ENCODE results near the gene IL27RA. TPM values are rescaled to one million over a fixed set of nuclear protein-coding genes. Genes with fewer than 3 reads are reported as not detected.

IL27RA gene
- total and polyA plus RNA-seq, 8 donors = 0.88 to 8.2 (median 1.9) TPM

DNA sequence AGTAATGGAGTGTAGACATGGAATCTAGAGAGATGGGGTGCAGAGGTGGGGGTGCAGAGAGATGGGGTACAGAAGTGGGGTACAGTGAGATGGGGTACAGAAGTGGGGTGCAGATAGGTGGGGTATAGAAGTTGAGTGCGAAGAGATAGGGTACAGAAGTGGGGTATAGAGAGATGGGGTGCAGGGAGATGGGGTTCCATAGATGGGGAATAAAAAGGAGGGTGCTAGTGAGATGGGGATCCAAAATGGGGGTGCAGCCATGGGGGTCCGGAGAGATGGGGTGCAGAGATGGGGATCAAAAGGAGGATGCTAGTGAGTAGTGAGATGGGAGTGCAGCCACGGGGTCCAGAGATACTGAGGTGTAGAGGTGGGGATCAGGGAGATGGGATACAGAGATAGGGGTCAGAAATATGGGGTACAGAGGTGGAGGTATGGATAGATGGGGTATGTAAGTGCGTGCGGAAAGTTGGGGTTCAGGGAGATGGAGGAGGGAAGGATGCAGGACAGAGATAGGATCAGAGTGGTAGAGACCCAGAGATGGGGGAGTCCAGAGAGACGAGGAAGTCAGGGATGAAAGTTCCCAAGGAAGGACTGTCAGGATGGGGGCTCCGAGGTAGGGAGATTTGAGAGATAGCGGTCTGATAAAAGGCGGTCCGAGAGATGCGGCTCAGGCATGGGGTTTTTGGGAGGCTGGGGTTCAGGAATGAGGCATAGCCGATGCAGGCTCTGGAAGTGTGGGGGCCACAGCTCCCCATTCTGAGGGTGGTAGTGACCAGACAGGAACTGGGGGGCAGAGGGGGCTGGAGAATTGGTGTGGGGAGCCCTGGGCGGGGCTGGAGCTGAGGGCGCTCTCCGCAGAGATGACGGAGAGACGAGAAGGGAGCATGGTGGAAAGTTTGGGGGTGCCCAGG lies 26.9 kb downstream of the IL27RA start:
- ATAC-seq (no peak), DNase-seq (no peak), FAIRE-seq (no peak)
- H3K27ac ChIP-seq = no peak overlapping the region
- WGBS, 2 donors = 53 to 66% methylated on average over 17 of the region's 17 CpGs
- H3K36me3 ChIP-seq = peaks cover 0 to 6% (median 0%) of the 10 kb centered on the region in 3 donors
- no peaks in the 10 kb centered on the region for H3K27me3 ChIP-seq
- TF ChIP-seq CTCF (IDR thresholded peaks at IDR 0.05) = no peak
- intact Hi-C loops (cut with DNase I) = no loop called here
- peaks cover 0 to 22% (median 15%) of the 10 kb centered on the region in 3 donors for H3K4me1 ChIP-seq
- H3K4me3 ChIP-seq = no peak overlapping the region
- H3K9me3 ChIP-seq = no peaks in the 10 kb centered on the region

DNA sequence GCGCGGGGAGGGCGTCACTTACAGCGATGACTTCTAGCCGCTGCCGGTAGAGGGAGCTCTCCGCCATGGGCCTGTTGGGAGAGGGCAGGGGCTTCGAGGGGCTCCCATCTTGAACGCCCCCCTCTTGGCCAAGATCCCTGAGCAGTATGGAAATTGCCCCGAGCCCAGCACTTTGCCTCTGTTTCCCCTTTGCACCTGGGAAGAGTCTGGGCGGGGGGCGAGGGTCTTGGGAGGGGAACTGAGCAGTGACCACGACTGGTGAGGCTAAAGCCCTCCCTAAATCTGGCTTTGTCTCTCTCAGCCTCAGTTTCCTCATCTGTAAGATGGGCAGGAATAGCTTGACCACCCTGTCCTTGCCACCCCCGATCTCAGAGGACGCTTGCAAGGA lies 27.5 kb downstream of the IL27RA start:
- H3K9me3 ChIP-seq = no peaks in the 10 kb centered on the region
- peaks cover 0 to 6% (median 0%) of the 10 kb centered on the region in 3 donors for H3K36me3 ChIP-seq
- DNase-seq (no peak), FAIRE-seq (no peak), ATAC-seq (no peak)
- no peak overlapping the region for H3K27ac ChIP-seq
- peak; percentile 8 to 24 (median 18) for TF ChIP-seq CTCF (IDR thresholded peaks at IDR 0.05)
- peaks cover 0 to 22% (median 15%) of the 10 kb centered on the region in 3 donors for H3K4me1 ChIP-seq
- WGBS, 2 donors = 53 to 62% methylated on average over 15 of the region's 15 CpGs
- intact Hi-C loops (cut with DNase I) = no loop called here
- H3K27me3 ChIP-seq = no peaks in the 10 kb centered on the region
- H3K4me3 ChIP-seq = no peak overlapping the region

- FAIRE-seq (no peak), DNase-seq (no peak), ATAC-seq (no peak)
- Histone ChIP-seq H3K4me1 (peaks cover 0 to 22% (median 15%) of the 10 kb centered on the region in 3 donors), H3K4me3 (peak overlapping the region in 1 of 4 donors; percentile 51), H3K27ac (no peak overlapping the region), H3K27me3 (no peaks in the 10 kb centered on the region), H3K36me3 (peaks cover 0 to 6% (median 0%) of the 10 kb centered on the region in 3 donors), H3K9me3 (no peaks in the 10 kb centered on the region)
- intact Hi-C loops (cut with DNase I) = no loop called here
- WGBS, 2 donors = 14 to 32% methylated on average over 8 of the region's 8 CpGs
- no peak for TF ChIP-seq CTCF (IDR thresholded peaks at IDR 0.05)
These were observed 28.1 kb downstream of the IL27RA start for GRCh38 chr19:14059652-14060155.

DNA sequence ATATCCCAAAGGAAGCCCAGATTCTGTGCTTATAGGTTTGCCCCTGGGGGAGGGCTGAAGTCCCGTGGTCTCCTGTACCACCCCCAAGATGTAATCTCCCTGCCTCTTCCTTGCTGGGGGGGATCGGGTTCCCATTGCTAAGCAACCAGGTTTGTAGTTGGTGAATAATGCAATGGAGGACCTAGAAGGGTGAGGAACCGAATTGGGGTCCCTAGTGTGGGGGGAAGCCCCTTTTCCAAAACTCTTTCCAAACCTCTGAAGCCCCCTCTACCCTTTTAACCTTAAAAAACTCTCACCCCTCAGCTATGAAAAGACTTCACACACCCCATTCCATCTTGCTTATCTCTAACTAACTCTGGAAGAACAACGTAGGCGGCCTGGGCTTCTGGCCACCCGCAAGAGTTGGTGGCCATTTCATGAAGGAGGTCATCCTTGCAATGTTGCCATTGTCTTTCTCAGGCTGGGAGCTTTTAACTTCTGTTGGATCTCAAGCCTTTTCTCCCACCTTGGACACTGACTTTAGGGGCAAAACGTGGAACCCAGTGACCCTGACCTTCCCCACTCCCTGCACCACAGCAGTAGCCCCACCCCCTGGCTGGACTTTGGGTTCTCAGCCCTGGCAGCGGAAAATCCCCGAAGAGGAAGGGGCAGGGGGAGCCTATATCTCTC lies 29.7 kb downstream of the IL27RA start:
- TF ChIP-seq CTCF (IDR thresholded peaks at IDR 0.05) = no peak
- intact Hi-C loops (cut with DNase I) = no loop called here
- DNase-seq (peak in 3 of 6 donors; percentile 37 to 66 (median 46)), ATAC-seq (peak; percentile 22 to 80 (median 64)), FAIRE-seq (no peak)
- Histone ChIP-seq H3K36me3 (no peaks in the 10 kb centered on the region), H3K9me3 (no peaks in the 10 kb centered on the region), H3K27ac (peak overlapping the region; percentile 51 to 89 (median 82)), H3K27me3 (no peaks in the 10 kb centered on the region), H3K4me3 (peak overlapping the region; percentile 23 to 51 (median 32)), H3K4me1 (peaks cover 0 to 22% (median 15%) of the 10 kb centered on the region in 3 donors)
- 11 to 21% methylated on average over 9 of the region's 9 CpGs for WGBS, 2 donors

Measured in pancreas (tissue), 10 donors.